ENCODE measurements around the gene EFCAB11. TPM values are rescaled to one million over a fixed set of nuclear protein-coding genes. Genes with fewer than 3 reads are reported as not detected.

Gene EFCAB11
- total RNA-seq, 1 donor from 2014 or later = 9.9 TPM

- no peak overlapping the region for H3K4me3 Mint-ChIP-seq
- H3K9me3 Mint-ChIP-seq = peaks cover 7% of the 10 kb centered on the region
- peaks cover 36% of the 10 kb centered on the region for H3K4me1 Mint-ChIP-seq
Measured at GRCh38 chr14:89807892-89808291, 146.6 kb downstream of the EFCAB11 start.

GRCh38 chr14:89807151-89807550 lies 147.4 kb downstream of the EFCAB11 start:
- no peaks in the 10 kb centered on the region for H3K27me3 Mint-ChIP-seq (ENCODE audit: low read depth)
- no peaks in the 10 kb centered on the region for H3K36me3 Mint-ChIP-seq
- peaks cover 7% of the 10 kb centered on the region for H3K9me3 Mint-ChIP-seq
- no peak overlapping the region for H3K4me3 Mint-ChIP-seq
- DNase-seq (ENCODE audit: low spot score in 2 of 2, unreplicated experiment in 2 of 2) = no peak
- H3K4me1 Mint-ChIP-seq = peaks cover 29% of the 10 kb centered on the region
- H3K27ac Mint-ChIP-seq = peak overlapping the region; percentile 83
- TF ChIP-seq, protein P1, sequence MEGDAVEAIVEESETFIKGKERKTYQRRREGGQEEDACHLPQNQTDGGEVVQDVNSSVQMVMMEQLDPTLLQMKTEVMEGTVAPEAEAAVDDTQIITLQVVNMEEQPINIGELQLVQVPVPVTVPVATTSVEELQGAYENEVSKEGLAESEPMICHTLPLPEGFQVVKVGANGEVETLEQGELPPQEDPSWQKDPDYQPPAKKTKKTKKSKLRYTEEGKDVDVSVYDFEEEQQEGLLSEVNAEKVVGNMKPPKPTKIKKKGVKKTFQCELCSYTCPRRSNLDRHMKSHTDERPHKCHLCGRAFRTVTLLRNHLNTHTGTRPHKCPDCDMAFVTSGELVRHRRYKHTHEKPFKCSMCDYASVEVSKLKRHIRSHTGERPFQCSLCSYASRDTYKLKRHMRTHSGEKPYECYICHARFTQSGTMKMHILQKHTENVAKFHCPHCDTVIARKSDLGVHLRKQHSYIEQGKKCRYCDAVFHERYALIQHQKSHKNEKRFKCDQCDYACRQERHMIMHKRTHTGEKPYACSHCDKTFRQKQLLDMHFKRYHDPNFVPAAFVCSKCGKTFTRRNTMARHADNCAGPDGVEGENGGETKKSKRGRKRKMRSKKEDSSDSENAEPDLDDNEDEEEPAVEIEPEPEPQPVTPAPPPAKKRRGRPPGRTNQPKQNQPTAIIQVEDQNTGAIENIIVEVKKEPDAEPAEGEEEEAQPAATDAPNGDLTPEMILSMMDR (IDR thresholded peaks at IDR 0.05; ENCODE audit: unreplicated experiment) = no peak

More at GRCh38 chr14:89807892-89808291, 146.6 kb downstream of the EFCAB11 start:
- Mint-ChIP-seq H3K27me3 (ENCODE audit: low read depth) (no peaks in the 10 kb centered on the region), H3K27ac (no peak overlapping the region), H3K36me3 (no peaks in the 10 kb centered on the region)
- DNase-seq (ENCODE audit: low spot score in 2 of 2, unreplicated experiment in 2 of 2) = no peak
- TF ChIP-seq, protein P1 (IDR thresholded peaks at IDR 0.05; ENCODE audit: unreplicated experiment) = no peak

- no peaks in the 10 kb centered on the region for H3K36me3 Mint-ChIP-seq
- peaks cover 7% of the 10 kb centered on the region for H3K9me3 Mint-ChIP-seq
- no peaks in the 10 kb centered on the region for H3K27me3 Mint-ChIP-seq (ENCODE audit: low read depth)
- no peak overlapping the region for H3K4me3 Mint-ChIP-seq
- no peak for DNase-seq (ENCODE audit: low spot score in 2 of 2, unreplicated experiment in 2 of 2)
- peak overlapping the region; percentile 83 for H3K27ac Mint-ChIP-seq
- H3K4me1 Mint-ChIP-seq = peaks cover 28% of the 10 kb centered on the region
- TF ChIP-seq, protein P1 (IDR thresholded peaks at IDR 0.05; ENCODE audit: unreplicated experiment) = no peak
Measured at GRCh38 chr14:89806451-89806850, 148.1 kb downstream of the EFCAB11 start.

- no peak for DNase-seq (ENCODE audit: low spot score in 2 of 2, unreplicated experiment in 2 of 2)
- no peaks in the 10 kb centered on the region for H3K36me3 Mint-ChIP-seq
- H3K4me1 Mint-ChIP-seq = peaks cover 30% of the 10 kb centered on the region
- H3K4me3 Mint-ChIP-seq = no peak overlapping the region
- TF ChIP-seq, protein P1 (IDR thresholded peaks at IDR 0.05; ENCODE audit: unreplicated experiment) = no peak
- no peak overlapping the region for H3K27ac Mint-ChIP-seq
- H3K9me3 Mint-ChIP-seq = no peaks in the 10 kb centered on the region
- no peaks in the 10 kb centered on the region for H3K27me3 Mint-ChIP-seq (ENCODE audit: low read depth)
Measured at GRCh38 chr14:89805501-89805900, 149.0 kb downstream of the EFCAB11 start.

- no peaks in the 10 kb centered on the region for H3K36me3 Mint-ChIP-seq
- peaks cover 38% of the 10 kb centered on the region for H3K4me1 Mint-ChIP-seq
- no peak overlapping the region for H3K27ac Mint-ChIP-seq
- no peak for DNase-seq (ENCODE audit: low spot score in 2 of 2, unreplicated experiment in 2 of 2)
- H3K4me3 Mint-ChIP-seq = no peak overlapping the region
- no peaks in the 10 kb centered on the region for H3K9me3 Mint-ChIP-seq
- H3K27me3 Mint-ChIP-seq (ENCODE audit: low read depth) = no peaks in the 10 kb centered on the region
- TF ChIP-seq, protein P1 (IDR thresholded peaks at IDR 0.05; ENCODE audit: unreplicated experiment) = no peak
Measured at GRCh38 chr14:89803542-89803941, 151.0 kb downstream of the EFCAB11 start.

- no peaks in the 10 kb centered on the region for H3K9me3 Mint-ChIP-seq
- TF ChIP-seq, protein P1 (IDR thresholded peaks at IDR 0.05; ENCODE audit: unreplicated experiment) = no peak
- H3K4me1 Mint-ChIP-seq = peaks cover 31% of the 10 kb centered on the region
- H3K27ac Mint-ChIP-seq = no peak overlapping the region
- DNase-seq (ENCODE audit: low spot score in 2 of 2, unreplicated experiment in 2 of 2) = no peak
- H3K36me3 Mint-ChIP-seq = no peaks in the 10 kb centered on the region
- H3K27me3 Mint-ChIP-seq (ENCODE audit: low read depth) = no peaks in the 10 kb centered on the region
- no peak overlapping the region for H3K4me3 Mint-ChIP-seq
Measured at GRCh38 chr14:89801136-89801535, 153.4 kb downstream of the EFCAB11 start.
